Central memory CD4-positive, alpha-beta T cell (primary cell): ENCODE measurements around the gene DYNC1I1.
"Not testable (repeated sequence)": the region's sequence is repeated elsewhere in the genome, so short reads cannot be mapped to it uniquely, and the experiment has no call there.

Experiments
- DNase-seq: peaks from one replicate; pipeline ENCODE4 v3.0.0; 2022

DYNC1I1 gene

GRCh38 chr7:95916573-95917297, 144.4 kb downstream of the DYNC1I1 start:
- peak; percentile 41 for DNase-seq

DNA sequence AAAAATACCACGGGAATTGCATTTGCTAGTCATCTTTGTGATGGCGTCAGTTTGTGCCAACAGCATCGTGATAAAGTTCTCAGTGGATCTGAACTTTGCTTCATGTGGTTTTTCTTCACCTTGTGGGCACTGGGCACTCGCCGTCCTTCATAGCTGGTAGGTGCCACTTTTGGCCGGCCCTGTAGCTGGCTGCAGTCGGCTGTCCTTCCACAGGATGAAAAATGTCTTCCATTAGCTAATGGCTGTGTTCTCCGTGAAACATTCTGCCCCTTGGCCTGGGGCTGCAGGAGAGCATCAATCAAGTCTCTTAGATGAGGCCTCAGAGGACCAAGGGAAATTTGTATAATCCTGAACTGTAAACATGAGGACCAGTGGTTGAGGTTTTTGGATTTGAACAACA, 145.3 kb downstream of the DYNC1I1 start:
- no peak for DNase-seq

- DNase-seq: no peak
Measured at GRCh38 chr7:95919556-95919955, 147.2 kb downstream of the DYNC1I1 start.

GRCh38 chr7:95921543-95921942, 149.2 kb downstream of the DYNC1I1 start:
- DNase-seq: no peak

DNA sequence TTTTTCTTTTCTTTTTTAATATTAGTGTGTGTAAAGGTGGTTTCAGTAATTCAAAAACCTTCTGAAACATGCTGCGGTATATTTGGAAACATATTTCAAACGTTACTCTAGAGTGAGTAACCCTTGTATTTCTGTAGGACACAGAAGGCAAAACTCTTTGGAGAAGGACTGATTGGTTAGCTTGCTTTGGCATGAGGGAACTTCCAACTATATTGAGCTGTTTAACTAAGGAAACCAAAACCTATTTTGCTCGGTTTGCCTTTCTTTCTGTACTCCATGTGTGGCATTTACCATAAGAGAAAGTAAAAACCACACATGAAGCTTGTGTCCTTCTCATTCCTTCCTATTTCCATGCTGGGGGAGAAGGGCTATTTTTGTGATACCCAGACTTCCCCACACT, 149.8 kb downstream of the DYNC1I1 start:
- DNase-seq: no peak

- no peak for DNase-seq
Measured at GRCh38 chr7:95925236-95925635, 152.9 kb downstream of the DYNC1I1 start.

- DNase-seq: no peak
Measured at GRCh38 chr7:95925971-95926370, 153.6 kb downstream of the DYNC1I1 start.

GRCh38 chr7:95927756-95928155, 155.4 kb downstream of the DYNC1I1 start:
- no peak for DNase-seq

DNA sequence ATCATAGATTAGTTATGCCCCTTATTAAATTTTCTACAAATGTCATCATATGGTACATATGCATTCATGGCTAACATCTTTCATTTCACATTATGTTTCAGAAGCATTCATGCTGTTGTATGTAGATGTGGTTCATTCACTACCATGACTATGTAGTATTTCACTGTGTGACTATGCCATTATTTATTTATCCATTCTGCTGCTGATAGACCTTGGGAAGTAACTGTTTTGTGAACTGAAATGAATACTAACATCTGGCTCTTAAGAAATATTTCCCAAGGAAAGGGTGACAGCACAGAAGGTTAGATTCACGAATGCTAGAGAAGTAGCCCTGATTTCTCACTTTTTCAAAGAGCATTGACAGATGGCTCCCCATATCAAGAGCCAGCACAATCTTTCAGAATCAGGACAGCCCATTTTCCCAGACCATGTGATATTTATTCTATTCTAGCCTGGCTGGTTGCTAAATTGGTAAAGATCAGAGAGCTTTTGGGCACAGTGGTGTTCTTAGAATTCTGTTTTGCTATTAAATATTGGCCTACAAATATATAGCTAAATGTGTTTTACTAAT, 157.4 kb downstream of the DYNC1I1 start:
- DNase-seq: no peak

- no peak for DNase-seq
Measured at GRCh38 chr7:95931460-95932232, 159.3 kb downstream of the DYNC1I1 start.

DNA sequence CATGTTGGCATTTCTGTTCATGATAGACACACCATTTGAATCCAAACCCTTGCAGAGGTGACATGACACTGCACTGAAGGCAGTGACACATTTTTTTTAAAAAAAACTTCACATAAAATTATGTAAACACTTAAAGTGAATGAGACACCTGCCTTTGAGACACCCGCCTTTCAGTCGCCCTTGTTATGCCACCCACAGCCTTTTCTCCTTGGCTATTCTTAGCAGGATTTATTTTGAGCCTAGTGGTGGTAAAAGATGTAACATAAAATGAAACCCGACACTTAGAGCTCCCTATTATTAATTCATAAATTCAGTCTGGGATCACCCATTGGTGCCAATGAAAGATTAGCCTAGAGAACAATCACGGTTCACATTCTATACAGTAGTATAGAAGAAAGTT, 161.3 kb downstream of the DYNC1I1 start:
- no peak for DNase-seq

GRCh38 chr7:95944867-95945266, 172.5 kb downstream of the DYNC1I1 start:
- not testable (repeated sequence) for DNase-seq

DNA sequence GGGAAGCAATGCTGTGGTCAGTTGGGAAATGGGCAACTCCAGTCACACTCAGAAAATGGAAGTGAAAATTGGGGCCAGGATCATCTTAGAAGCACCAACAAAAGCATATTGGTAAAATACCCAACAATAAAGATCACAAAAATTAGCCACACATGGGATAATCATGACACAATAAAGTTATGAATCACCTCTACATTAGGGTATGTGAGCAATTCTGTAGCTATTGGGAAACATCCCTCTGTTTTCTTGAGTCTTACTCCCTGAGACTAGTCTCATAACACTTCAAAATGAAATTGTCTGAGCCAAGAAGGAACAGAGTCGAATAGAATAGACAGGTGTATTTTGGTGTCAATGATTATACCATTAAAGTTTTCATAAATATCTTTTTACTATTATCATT, 178.3 kb downstream of the DYNC1I1 start:
- no peak for DNase-seq

DNA sequence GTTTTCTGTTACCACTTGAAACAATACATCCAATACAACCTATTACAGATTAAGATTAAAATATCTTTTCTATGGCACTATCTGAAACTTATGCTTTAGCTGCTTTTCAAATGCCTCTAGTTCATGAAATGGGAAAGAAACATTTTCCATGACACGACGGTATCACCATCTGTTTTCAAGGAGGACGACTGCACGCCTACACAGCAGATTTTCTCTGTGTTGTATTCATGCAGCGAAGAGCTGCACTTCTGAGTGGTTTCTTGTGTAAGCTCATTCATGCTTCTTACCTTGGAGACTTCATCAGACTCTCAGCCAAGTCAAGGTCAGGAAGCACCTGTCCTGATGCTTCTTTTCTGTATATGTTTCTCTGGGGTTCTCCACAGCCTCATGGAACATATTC, 179.2 kb downstream of the DYNC1I1 start:
- DNase-seq: no peak

DNA sequence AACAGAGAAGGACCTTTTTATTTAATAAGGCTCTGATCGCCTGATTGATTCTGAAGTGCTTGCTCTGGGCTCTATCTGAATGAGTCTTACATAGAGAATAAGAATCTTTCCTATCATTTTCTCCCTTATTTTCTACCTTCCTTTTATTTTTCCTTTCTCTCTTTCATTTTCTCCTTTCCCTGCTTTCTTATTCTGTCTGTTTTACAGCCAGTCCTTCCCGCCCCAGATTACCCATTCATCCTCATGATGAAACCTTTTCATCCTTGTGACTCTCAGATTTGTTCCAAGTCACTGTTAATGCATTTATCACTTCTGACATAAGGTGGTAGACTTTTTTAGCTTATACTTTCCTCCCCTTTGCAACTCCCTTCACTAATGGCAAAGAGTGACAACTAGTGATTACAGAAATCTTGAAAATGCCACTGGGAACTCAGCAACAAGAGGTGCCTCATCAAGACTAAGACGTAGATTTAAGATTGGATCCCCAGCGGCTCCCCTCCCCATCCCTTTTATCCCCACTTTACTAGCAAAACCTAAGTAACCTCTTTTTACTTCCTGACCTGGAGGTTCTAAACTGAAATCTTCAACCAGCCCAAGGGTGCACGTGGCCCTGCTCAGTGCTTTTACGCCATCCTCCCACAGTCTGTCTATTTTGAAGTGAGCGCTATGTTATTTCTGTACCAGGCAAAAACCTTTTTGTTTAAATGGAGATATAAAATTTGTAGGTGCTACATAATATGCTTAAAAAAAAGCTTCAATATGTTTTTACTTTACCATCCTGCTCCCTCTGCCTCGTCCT, 179.8 kb downstream of the DYNC1I1 start:
- no peak for DNase-seq

DNA sequence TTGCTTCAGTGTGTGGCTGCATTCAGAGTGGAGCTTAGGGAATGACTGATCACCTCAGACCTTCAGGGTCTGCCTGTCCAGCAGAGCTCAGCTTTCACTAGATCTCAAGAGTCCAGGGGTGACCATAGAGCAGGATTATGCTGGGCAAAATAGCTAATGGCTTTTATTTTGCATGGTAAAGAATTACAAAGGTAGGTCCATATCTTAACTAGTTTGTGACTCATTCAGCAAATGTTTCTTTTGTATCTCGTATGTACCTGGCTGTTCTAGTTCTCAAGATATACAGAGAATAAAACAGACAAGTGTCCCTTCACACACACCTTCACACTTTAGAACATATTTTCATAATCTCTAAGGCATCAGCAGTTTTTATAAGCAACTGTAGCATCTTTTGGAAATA, 180.5 kb downstream of the DYNC1I1 start:
- no peak for DNase-seq

GRCh38 chr7:95955748-95956147, 183.4 kb downstream of the DYNC1I1 start:
- no peak for DNase-seq

DNA sequence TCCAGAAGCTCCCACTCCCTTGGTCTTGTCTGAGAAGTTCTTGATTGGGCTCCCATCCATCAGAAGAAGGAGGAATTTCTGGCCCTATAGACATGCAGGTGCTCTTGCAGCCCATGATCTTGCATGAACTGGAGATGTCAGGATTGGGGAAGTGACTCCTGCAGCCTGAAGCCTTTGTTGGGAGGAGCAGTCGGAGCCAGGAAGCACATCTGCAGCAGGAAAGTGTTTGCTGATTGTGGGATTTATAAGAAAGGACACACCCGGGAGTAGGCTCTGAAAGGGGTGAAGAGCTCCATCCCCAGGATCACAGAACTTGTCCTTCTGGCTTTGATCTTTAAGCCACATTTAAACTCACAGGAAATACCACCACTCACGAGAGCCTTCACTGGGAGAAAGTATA, 185.2 kb downstream of the DYNC1I1 start:
- no peak for DNase-seq

DNA sequence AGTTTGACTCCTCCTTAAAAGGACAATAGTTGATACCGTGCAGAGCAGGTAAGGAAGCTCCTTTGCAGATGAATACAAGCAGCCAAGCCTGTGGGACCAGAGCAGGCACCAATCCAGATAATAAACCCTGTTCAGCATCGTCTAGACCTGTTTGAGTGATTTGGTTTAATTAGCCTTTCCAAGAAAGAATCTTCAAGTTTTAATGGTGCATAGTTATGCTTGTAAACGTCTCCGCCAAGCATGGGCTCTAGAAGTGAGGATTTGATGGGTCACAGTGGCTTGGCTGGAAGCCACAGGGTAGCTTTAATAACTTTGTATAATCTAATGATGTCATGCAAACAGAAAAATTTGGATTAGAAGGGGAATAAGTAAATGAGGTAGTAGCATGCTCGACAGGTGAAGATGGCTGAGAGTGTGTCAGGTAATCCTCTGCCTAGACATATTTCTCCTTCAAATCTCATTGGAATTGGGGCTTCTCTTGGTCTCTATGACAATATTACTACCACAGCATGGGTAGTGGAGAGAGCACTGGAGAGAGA, 188.4 kb downstream of the DYNC1I1 start:
- DNase-seq: no peak

DNA sequence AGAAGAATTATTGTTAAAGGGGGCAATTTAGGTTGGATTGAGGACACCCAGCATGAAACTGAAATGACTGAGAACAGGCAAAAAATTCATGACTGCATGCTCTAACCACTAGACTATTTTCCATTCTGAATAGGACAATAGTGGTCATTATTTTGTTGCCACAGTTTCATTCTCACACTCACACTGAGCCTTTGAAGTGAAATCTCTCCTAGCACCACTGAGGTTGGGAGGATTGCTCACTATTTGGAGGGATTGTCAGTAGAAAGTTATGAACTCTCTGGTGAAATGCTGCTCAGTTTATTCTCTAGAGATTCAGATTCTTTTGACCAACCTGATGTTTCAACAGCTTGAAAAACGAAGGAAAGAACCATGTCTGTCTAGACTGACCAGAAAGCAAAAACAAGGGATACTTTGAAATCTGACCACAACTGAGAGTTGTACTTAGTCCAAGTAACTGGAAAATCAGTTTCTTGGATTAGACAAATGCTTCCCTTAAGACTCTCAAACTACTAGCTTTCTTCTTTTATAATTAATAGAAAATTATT, 191.2 kb downstream of the DYNC1I1 start:
- DNase-seq: no peak

- no peak for DNase-seq
Measured at GRCh38 chr7:95971716-95972115, 199.4 kb downstream of the DYNC1I1 start.

- no peak for DNase-seq
Measured at GRCh38 chr7:95972523-95972922, 200.2 kb downstream of the DYNC1I1 start.

- DNase-seq: no peak
Measured at GRCh38 chr7:95974108-95974507, 201.8 kb downstream of the DYNC1I1 start.
